ENCODE results near the gene PHF20.
"Not testable (repeated sequence)": the region's sequence is repeated elsewhere in the genome, so short reads cannot be mapped to it uniquely, and the experiment has no call there.

PHF20 gene

GRCh38 chr20:35992713-35993335, 221.0 kb downstream of the PHF20 start:
- TF ChIP-seq, protein P1, sequence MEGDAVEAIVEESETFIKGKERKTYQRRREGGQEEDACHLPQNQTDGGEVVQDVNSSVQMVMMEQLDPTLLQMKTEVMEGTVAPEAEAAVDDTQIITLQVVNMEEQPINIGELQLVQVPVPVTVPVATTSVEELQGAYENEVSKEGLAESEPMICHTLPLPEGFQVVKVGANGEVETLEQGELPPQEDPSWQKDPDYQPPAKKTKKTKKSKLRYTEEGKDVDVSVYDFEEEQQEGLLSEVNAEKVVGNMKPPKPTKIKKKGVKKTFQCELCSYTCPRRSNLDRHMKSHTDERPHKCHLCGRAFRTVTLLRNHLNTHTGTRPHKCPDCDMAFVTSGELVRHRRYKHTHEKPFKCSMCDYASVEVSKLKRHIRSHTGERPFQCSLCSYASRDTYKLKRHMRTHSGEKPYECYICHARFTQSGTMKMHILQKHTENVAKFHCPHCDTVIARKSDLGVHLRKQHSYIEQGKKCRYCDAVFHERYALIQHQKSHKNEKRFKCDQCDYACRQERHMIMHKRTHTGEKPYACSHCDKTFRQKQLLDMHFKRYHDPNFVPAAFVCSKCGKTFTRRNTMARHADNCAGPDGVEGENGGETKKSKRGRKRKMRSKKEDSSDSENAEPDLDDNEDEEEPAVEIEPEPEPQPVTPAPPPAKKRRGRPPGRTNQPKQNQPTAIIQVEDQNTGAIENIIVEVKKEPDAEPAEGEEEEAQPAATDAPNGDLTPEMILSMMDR (conservative IDR thresholded peaks at IDR 0.05), result peak; percentile 96
- TF ChIP-seq ZFX (IDR thresholded peaks at IDR 0.05), result no peak
- no peak overlapping the region for H3K27ac ChIP-seq

DNA sequence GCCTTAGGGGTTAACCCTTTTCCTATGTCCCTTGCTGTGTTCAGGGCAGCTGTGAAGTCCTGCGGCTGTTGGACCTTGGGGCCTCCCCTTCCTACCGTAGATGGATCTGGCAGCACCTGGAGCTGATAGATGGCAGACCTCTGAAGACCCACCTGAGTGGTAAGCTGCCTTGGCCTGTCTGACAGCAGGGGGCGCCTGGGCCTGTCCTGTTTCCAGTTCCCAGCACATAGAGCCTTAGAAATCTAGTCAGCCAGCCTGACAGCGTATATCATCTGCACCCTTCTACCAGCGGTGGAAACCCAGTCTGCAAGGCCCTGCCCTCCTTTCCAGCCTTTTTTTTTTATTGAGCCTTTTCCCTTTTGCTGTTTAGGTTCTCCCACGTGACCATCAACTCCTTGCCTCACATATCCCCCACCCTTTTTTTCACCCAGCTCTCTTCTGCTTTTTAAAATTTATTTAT, 223.2 kb downstream of the PHF20 start:
- TF ChIP-seq ZFX (IDR thresholded peaks at IDR 0.05), result no peak
- TF ChIP-seq, protein P1 (conservative IDR thresholded peaks at IDR 0.05), result peak; percentile 97
- H3K27ac ChIP-seq, result no peak overlapping the region

- not testable (repeated sequence) for H3K27ac ChIP-seq
Measured at GRCh38 chr20:35996492-35996891, 224.7 kb downstream of the PHF20 start.

All from C4-2B (cell line).